OCI-LY3 (cell line): Measurements from ENCODE around the gene C1QTNF2.

Source experiments
- EZH2phosphoT487 ChIP-seq: fragments of 200-600 bp; shearing (Covaris generic); IDR thresholded peaks from 2 replicates; pipeline ENCODE4 v1.6.1; 2018; ENCODE audit warnings: antibody characterized with exemption, mixed run types, low read depth
- TF ChIP-seq, protein P1 (sequence below): fragments of 200-600, 300-600 bp; sonication (generic); IDR thresholded peaks from 2 replicates; pipeline ENCODE4 v1.5.1; 2014; ENCODE audit warnings: antibody characterized with exemption, low read length, low read depth

GRCh38 chr5:160349935-160350303, 20.5 kb downstream of the C1QTNF2 start:
- TF ChIP-seq, protein P1, sequence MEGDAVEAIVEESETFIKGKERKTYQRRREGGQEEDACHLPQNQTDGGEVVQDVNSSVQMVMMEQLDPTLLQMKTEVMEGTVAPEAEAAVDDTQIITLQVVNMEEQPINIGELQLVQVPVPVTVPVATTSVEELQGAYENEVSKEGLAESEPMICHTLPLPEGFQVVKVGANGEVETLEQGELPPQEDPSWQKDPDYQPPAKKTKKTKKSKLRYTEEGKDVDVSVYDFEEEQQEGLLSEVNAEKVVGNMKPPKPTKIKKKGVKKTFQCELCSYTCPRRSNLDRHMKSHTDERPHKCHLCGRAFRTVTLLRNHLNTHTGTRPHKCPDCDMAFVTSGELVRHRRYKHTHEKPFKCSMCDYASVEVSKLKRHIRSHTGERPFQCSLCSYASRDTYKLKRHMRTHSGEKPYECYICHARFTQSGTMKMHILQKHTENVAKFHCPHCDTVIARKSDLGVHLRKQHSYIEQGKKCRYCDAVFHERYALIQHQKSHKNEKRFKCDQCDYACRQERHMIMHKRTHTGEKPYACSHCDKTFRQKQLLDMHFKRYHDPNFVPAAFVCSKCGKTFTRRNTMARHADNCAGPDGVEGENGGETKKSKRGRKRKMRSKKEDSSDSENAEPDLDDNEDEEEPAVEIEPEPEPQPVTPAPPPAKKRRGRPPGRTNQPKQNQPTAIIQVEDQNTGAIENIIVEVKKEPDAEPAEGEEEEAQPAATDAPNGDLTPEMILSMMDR, result no peak
- no peak for TF ChIP-seq EZH2phosphoT487
